SK-N-SH (cell line): ENCODE data around the gene ITSN1.

ENCODE experiments used
- CTCF ChIP-seq: fragments of 200-600 bp; sonication (generic); IDR thresholded peaks from 2 replicates; pipeline ENCODE4 v1.6.1; 2017; ENCODE audit warnings: antibody characterized with exemption, mild to moderate bottlenecking, moderate library complexity
- POLR2AphosphoS5 ChIP-seq: IDR thresholded peaks from 2 replicates; pipeline ENCODE4 v1.6.1; 2012; ENCODE audit warnings: low read depth, low read length
- REST ChIP-seq: IDR thresholded peaks from 2 replicates; pipeline ENCODE4 v1.6.1; 2012; ENCODE audit warnings: mild to moderate bottlenecking, low read depth, low read length, moderate library complexity
- RFX5 ChIP-seq: IDR thresholded peaks from 2 replicates; pipeline ENCODE4 v1.6.1; 2012; ENCODE audit warnings: mild to moderate bottlenecking, improper control_type of control experiment, low read length
- TCF12 ChIP-seq: IDR thresholded peaks from 2 replicates; pipeline ENCODE4 v1.4.0; 2012
- TEAD4 ChIP-seq: IDR thresholded peaks from 2 replicates; pipeline ENCODE4 v1.4.0; 2012; ENCODE audit warnings: mild to moderate bottlenecking, borderline replicate concordance; ENCODE audit not compliant: insufficient read depth

- TF ChIP-seq REST (no peak), RFX5 (no peak), TEAD4 (no peak), TCF12 (no peak), CTCF (no peak), POLR2AphosphoS5 (no peak)
Measured at GRCh38 chr21:33850985-33851384, 208.7 kb downstream of the ITSN1 start.
